Peyer's patch (tissue), 4 donors: ENCODE data around the gene HAUS6. TPM values are rescaled to one million over a fixed set of nuclear protein-coding genes. Genes with fewer than 3 reads are reported as not detected.

Experiments
- DNase-seq, 3 donors: peaks; one replicate each; pipeline ENCODE4 v3.0.0-alpha.2; 2017 to 2019
- H3K27ac ChIP-seq, 4 donors: fragments of 200-600 bp; sonication (generic); one replicate each; pipeline ENCODE4 v1.5.1; 2016 to 2019
- H3K27me3 ChIP-seq, 2 donors: fragments of 200-600 bp; sonication (generic); one replicate each; pipeline ENCODE4 v1.5.1; 2019
- H3K36me3 ChIP-seq, 3 donors: fragments of 200-600 bp; sonication (generic); one replicate each; pipeline ENCODE4 v1.5.1; 2016 to 2019
- H3K4me1 ChIP-seq, 4 donors: fragments of 200-600 bp; sonication (generic); one replicate each; pipeline ENCODE4 v1.5.1; 2016 to 2019
- H3K4me3 ChIP-seq, 4 donors: fragments of 200-600 bp; sonication (generic); 1 replicate in 3 of 4; 2 replicates in 1 of 4; pipeline ENCODE4 v1.5.1; 2016 to 2019; ENCODE audit warnings: mild to moderate bottlenecking in 1 of 4
- H3K9me3 ChIP-seq, 4 donors: fragments of 200-600 bp; sonication (generic); one replicate each; pipeline ENCODE4 v1.5.1; 2016 to 2019; ENCODE audit warnings: mild to moderate bottlenecking in 1 of 4
- POLR2A ChIP-seq, 2 donors: fragments of 450-650 bp; IDR thresholded peaks; one replicate each; pipeline ENCODE4 v1.5.1; 2017; ENCODE audit warnings: antibody characterized with exemption in 2 of 2, mild to moderate bottlenecking in 2 of 2, moderate library complexity in 2 of 2
- total RNA-seq, 4 donors: library from RNA; depleted of rRNA; stranded (reverse); fragments of >200 nt; gene quantifications; one replicate each; pipeline ENCODE4 v1.1.0, GENCODE V29; 2016
- TF ChIP-seq, protein P1 (sequence below), 6 experiments: fragments of 450-650 bp in 4 of 6; fragments of 200-600 bp in 2 of 6; sonication (generic) in 1 of 6; IDR thresholded peaks; one replicate each; pipeline ENCODE4 v1.5.1; 2017 to 2019; ENCODE audit warnings: antibody characterized with exemption in 6 of 6, mild to moderate bottlenecking in 3 of 6, moderate library complexity in 1 of 6

HAUS6 gene
- total RNA-seq, 4 donors from 2014 or later, result 5.9 to 31.4 (median 7.3) TPM

DNA sequence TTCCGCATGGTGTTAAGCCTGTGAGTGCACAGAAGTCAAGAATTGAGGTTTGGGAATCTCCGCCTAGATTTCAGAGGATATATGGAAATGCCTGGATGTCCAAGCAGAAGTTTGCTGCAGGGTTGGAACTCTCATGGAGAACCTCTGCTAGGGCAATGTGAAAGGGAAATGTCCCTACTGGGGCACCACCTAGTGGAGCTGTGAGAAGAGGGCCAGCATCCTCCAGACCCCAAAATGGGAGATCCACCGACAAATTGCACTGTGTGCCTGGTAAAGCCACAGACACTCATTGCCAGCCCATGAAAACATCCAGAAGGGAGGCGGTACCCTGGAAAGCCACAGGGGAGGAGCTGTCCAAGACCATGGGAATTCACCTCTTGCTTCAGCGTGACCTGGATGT, 66.1 kb downstream of the HAUS6 start:
- DNase-seq, result no peak
- no peaks in the 10 kb centered on the region for H3K36me3 ChIP-seq
- TF ChIP-seq, protein P1, sequence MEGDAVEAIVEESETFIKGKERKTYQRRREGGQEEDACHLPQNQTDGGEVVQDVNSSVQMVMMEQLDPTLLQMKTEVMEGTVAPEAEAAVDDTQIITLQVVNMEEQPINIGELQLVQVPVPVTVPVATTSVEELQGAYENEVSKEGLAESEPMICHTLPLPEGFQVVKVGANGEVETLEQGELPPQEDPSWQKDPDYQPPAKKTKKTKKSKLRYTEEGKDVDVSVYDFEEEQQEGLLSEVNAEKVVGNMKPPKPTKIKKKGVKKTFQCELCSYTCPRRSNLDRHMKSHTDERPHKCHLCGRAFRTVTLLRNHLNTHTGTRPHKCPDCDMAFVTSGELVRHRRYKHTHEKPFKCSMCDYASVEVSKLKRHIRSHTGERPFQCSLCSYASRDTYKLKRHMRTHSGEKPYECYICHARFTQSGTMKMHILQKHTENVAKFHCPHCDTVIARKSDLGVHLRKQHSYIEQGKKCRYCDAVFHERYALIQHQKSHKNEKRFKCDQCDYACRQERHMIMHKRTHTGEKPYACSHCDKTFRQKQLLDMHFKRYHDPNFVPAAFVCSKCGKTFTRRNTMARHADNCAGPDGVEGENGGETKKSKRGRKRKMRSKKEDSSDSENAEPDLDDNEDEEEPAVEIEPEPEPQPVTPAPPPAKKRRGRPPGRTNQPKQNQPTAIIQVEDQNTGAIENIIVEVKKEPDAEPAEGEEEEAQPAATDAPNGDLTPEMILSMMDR (IDR thresholded peaks at IDR 0.05), result no peak
- TF ChIP-seq POLR2A (IDR thresholded peaks at IDR 0.05), result no peak

DNA sequence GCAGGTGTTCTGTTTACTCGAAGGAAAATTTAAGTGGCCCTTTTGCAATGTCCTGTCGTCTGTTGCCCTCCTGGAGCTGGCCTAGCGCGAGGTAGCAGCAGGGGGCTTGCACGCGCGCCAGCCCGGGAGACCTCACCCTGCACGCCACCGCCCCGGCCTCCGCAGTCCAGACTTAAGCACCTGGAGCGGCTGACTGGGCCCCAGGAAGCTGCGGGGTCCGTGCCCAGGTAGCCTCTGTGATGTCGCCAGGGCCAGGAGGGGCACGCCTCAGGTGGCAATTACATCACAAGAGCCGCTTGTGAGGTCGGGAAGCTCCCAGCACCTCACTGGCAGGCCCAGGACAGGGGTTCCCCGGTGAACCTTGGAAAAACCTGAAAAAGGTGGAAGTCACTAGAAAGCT, 69.7 kb downstream of the HAUS6 start, which contains the start of gene SAXO1:
Gene SAXO1, minus strand, starts transcription at position 195 of the 400 bp plus-strand sequence. CDS start 301 bp downstream, outside the sequence.
- Histone ChIP-seq H3K27me3 (no peaks in the 10 kb centered on the region), H3K4me1 (no peaks in the 10 kb centered on the region), H3K9me3 (no peaks in the 10 kb centered on the region), H3K27ac (no peak within 1 kb of the TSS), H3K36me3 (no peaks in the 10 kb centered on the region), H3K4me3 (no peak within 1 kb of the TSS)
- TF ChIP-seq POLR2A (IDR thresholded peaks at IDR 0.05), result no peak
- TF ChIP-seq, protein P1 (IDR thresholded peaks at IDR 0.05), result no peak
- no peak for DNase-seq

More for the DNA sequence above, 66.1 kb downstream of the HAUS6 start:
- H3K4me3 ChIP-seq, result no peak overlapping the region
- H3K27me3 ChIP-seq, result no peaks in the 10 kb centered on the region
- H3K4me1 ChIP-seq, result no peaks in the 10 kb centered on the region
- H3K27ac ChIP-seq, result no peak overlapping the region
- H3K9me3 ChIP-seq, result no peaks in the 10 kb centered on the region

DNA sequence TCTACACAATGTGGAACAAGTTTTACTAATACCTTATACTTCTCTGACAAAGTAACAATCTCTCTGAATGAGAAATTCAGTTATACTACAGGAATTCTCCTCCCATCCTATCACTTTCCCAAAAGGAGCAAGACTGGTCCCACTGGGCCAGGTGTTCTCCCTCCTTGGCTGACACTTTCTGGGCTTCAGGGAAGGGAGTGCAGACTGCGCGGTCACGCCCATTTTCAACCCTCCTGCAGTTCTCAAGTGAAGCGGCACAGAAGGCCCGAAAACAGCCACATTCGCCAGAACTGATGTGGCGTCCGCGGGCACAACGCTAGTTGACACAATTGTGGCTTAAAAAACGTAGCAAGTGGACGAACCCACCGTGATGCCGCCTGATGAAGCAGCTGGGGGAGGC, 70.3 kb downstream of the HAUS6 start:
- Histone ChIP-seq H3K36me3 (no peaks in the 10 kb centered on the region), H3K27me3 (no peaks in the 10 kb centered on the region), H3K4me1 (no peaks in the 10 kb centered on the region), H3K9me3 (no peaks in the 10 kb centered on the region), H3K4me3 (no peak overlapping the region), H3K27ac (no peak overlapping the region)
- no peak for DNase-seq
- TF ChIP-seq, protein P1 (IDR thresholded peaks at IDR 0.05), result no peak
- TF ChIP-seq POLR2A (IDR thresholded peaks at IDR 0.05), result no peak

DNA sequence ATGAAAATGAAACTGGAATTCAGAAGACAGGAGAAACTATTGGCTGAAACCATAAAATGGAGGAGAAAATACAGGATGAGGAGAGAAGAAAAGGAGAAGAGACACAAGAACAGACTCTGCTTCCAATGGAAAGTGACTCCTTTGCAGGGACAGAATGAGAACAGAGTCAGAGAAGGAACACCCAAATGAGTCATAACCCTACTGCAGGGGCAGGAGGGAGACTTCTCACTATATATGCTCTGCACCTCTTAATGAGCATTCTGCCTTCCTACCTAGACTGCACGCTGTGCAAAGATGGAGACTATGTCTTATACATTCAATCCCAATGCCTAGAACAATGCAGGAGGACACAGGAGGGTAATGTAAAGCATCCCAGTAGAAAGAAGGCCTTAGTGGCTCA, 71.8 kb downstream of the HAUS6 start:
- no peak for TF ChIP-seq POLR2A (IDR thresholded peaks at IDR 0.05)
- TF ChIP-seq, protein P1 (IDR thresholded peaks at IDR 0.05), result no peak
- H3K27ac ChIP-seq, result no peak overlapping the region
- H3K27me3 ChIP-seq, result no peaks in the 10 kb centered on the region
- no peaks in the 10 kb centered on the region for H3K9me3 ChIP-seq
- H3K36me3 ChIP-seq, result no peaks in the 10 kb centered on the region
- H3K4me1 ChIP-seq, result no peaks in the 10 kb centered on the region
- DNase-seq, result no peak
- no peak overlapping the region for H3K4me3 ChIP-seq

DNA sequence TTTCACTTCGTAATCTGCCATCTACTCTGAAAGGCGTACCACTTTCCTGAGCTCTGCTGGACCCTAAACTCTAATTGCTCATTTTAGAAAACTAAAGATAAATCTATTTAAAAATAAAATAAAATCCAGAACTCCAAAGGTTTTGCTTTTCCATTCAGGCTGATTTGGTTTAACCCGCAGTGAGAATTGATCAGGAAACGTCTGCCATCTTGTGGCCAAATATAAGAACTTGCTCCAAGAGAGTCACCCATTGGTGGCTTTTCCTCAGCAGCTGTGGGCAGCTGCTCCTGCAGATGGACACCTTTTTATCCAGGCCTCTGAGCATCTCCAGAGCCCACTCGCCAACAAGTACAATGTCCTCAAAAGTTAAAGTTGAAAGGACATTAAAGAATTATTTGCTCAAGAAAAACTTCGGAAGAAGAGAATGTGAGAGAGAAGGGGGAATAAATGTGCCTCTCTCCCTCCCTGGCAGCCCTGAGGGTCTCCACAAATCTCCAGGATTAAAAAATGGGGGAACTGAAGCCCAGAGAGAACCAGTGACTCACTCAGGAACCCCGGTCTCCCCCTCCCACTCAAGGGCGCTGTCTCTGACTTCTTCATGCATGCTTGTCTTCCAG, 73.8 kb downstream of the HAUS6 start:
- no peaks in the 10 kb centered on the region for H3K4me1 ChIP-seq
- H3K4me3 ChIP-seq, result no peak overlapping the region
- no peak overlapping the region for H3K27ac ChIP-seq
- peak in 1 of 3 donors; percentile 77 for DNase-seq
- no peaks in the 10 kb centered on the region for H3K36me3 ChIP-seq
- H3K27me3 ChIP-seq, result no peaks in the 10 kb centered on the region
- no peaks in the 10 kb centered on the region for H3K9me3 ChIP-seq
- TF ChIP-seq POLR2A (IDR thresholded peaks at IDR 0.05), result no peak
- TF ChIP-seq, protein P1 (IDR thresholded peaks at IDR 0.05), result peak; percentile 48 to 79 (median 68)
